Chondrocyte (in vitro differentiated cells): ENCODE measurements around the gene ARHGEF17. TPM values are rescaled to one million over a fixed set of nuclear protein-coding genes. Genes with fewer than 3 reads are reported as not detected.

ENCODE experiments used
- DNase-seq: peaks from one replicate; pipeline ENCODE4 v3.0.0; 2021; ENCODE audit warnings: mixed read lengths, low spot score
- H3K27ac Mint-ChIP-seq: one replicate; pipeline ENCODE4 v1.8.0; 2021; ENCODE audit warnings: mild to moderate bottlenecking, moderate library complexity, mixed read lengths; ENCODE audit not compliant: unreplicated experiment
- H3K27me3 Mint-ChIP-seq: 2 replicates; pipeline ENCODE4 v1.8.0; 2021; ENCODE audit warnings: low read depth, mixed read lengths
- H3K36me3 Mint-ChIP-seq: 2 replicates; pipeline ENCODE4 v1.8.0; 2021; ENCODE audit warnings: low read depth, mixed read lengths
- H3K4me1 Mint-ChIP-seq: 2 replicates; pipeline ENCODE4 v1.8.0; 2021; ENCODE audit warnings: low read depth, mild to moderate bottlenecking, mixed read lengths
- H3K4me3 Mint-ChIP-seq: one replicate; pipeline ENCODE4 v1.8.0; 2021; ENCODE audit warnings: mild to moderate bottlenecking, moderate library complexity, mixed read lengths; ENCODE audit not compliant: unreplicated experiment
- H3K9me3 Mint-ChIP-seq: 2 replicates; pipeline ENCODE4 v1.8.0; 2021; ENCODE audit warnings: low read depth, mixed read lengths
- total RNA-seq: library from RNA; stranded (reverse); gene quantifications from 3 replicates; pipeline ENCODE4 v1.2.1, GENCODE V29; 2021
- TF ChIP-seq, protein P1 (sequence below): fragments of 200-600 bp; sonication (generic); IDR thresholded peaks from 2 replicates; pipeline ENCODE4 v1.5.0; 2021; ENCODE audit warnings: antibody characterized with exemption, mild to moderate bottlenecking, moderate library complexity

ARHGEF17 gene
- total RNA-seq, 1 donor from 2014 or later: 114 TPM

GRCh38 chr11:73360743-73361369 is 52.8 kb downstream of the ARHGEF17 start:
- H3K4me1 Mint-ChIP-seq: peaks cover 4% of the 10 kb centered on the region

GRCh38 chr11:73361953-73362776 is 54.1 kb downstream of the ARHGEF17 start:
- Mint-ChIP-seq H3K9me3 (no peaks in the 10 kb centered on the region), H3K36me3 (peaks cover 38% of the 10 kb centered on the region), H3K4me3 (no peak overlapping the region), H3K4me1 (peaks cover 4% of the 10 kb centered on the region), H3K27ac (no peak overlapping the region), H3K27me3 (no peaks in the 10 kb centered on the region)
- TF ChIP-seq, protein P1, sequence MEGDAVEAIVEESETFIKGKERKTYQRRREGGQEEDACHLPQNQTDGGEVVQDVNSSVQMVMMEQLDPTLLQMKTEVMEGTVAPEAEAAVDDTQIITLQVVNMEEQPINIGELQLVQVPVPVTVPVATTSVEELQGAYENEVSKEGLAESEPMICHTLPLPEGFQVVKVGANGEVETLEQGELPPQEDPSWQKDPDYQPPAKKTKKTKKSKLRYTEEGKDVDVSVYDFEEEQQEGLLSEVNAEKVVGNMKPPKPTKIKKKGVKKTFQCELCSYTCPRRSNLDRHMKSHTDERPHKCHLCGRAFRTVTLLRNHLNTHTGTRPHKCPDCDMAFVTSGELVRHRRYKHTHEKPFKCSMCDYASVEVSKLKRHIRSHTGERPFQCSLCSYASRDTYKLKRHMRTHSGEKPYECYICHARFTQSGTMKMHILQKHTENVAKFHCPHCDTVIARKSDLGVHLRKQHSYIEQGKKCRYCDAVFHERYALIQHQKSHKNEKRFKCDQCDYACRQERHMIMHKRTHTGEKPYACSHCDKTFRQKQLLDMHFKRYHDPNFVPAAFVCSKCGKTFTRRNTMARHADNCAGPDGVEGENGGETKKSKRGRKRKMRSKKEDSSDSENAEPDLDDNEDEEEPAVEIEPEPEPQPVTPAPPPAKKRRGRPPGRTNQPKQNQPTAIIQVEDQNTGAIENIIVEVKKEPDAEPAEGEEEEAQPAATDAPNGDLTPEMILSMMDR: no peak
- no peak for DNase-seq

More at GRCh38 chr11:73360743-73361369, 52.8 kb downstream of the ARHGEF17 start:
- Mint-ChIP-seq H3K27ac (no peak overlapping the region), H3K27me3 (no peaks in the 10 kb centered on the region), H3K9me3 (no peaks in the 10 kb centered on the region), H3K36me3 (peaks cover 33% of the 10 kb centered on the region), H3K4me3 (no peak overlapping the region)
- no peak for DNase-seq
- TF ChIP-seq, protein P1: peak; percentile 11

- no peak overlapping the region for H3K27ac Mint-ChIP-seq
- no peaks in the 10 kb centered on the region for H3K9me3 Mint-ChIP-seq
- no peaks in the 10 kb centered on the region for H3K27me3 Mint-ChIP-seq
- H3K4me3 Mint-ChIP-seq: no peak overlapping the region
- no peak for DNase-seq
- TF ChIP-seq, protein P1: no peak
- peaks cover 34% of the 10 kb centered on the region for H3K36me3 Mint-ChIP-seq
- H3K4me1 Mint-ChIP-seq: no peaks in the 10 kb centered on the region
Measured at GRCh38 chr11:73363147-73363546, 55.1 kb downstream of the ARHGEF17 start.

- H3K27ac Mint-ChIP-seq: no peak overlapping the region
- TF ChIP-seq, protein P1: no peak
- no peak overlapping the region for H3K4me3 Mint-ChIP-seq
Measured at GRCh38 chr11:73365352-73366264, 57.5 kb downstream of the ARHGEF17 start.

DNA sequence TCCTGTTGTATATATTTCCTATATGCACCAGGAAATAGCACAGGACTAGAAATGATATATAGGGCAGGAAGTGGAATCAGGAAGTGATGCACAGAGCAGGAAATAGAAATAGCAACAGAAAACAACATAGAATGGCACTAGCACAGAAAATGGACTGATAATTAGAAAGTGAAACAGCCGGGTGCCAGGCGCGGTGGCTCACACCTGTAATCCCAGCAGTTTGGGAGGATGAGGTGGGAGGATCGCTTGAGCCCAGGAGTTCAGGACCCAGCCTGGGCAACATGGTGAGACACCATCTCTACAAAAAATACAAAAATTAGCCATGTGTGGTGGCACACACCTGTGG is 58.2 kb downstream of the ARHGEF17 start:
- Mint-ChIP-seq H3K4me1 (no peaks in the 10 kb centered on the region), H3K27me3 (no peaks in the 10 kb centered on the region), H3K36me3 (peaks cover 24% of the 10 kb centered on the region), H3K4me3 (no peak overlapping the region), H3K27ac (no peak overlapping the region), H3K9me3 (no peaks in the 10 kb centered on the region)
- no peak for DNase-seq
- TF ChIP-seq, protein P1: no peak

More at GRCh38 chr11:73365352-73366264, 57.5 kb downstream of the ARHGEF17 start:
- Mint-ChIP-seq H3K9me3 (no peaks in the 10 kb centered on the region), H3K36me3 (peaks cover 27% of the 10 kb centered on the region), H3K27me3 (no peaks in the 10 kb centered on the region), H3K4me1 (no peaks in the 10 kb centered on the region)
- DNase-seq: no peak
